Measurements from ENCODE around the gene MAPK8.
A peak's percentile ranks its signal among the peaks of the same experiment; 100 is the strongest.

Gene MAPK8

GRCh38 chr10:48290286-48290685 is 16.2 kb upstream of the MAPK8 start:
- DNase-seq (ENCODE audit: extremely low read depth in 1 of 2, low read depth in 1 of 2): no peak

- DNase-seq (ENCODE audit: extremely low read depth in 1 of 2, low read depth in 1 of 2): no peak
Measured at GRCh38 chr10:48291190-48291589, 15.3 kb upstream of the MAPK8 start.

GRCh38 chr10:48292616-48293015 is 13.9 kb upstream of the MAPK8 start:
- DNase-seq (ENCODE audit: extremely low read depth in 1 of 2, low read depth in 1 of 2): no peak

GRCh38 chr10:48294431-48294830 is 12.0 kb upstream of the MAPK8 start:
- no peak for DNase-seq (ENCODE audit: extremely low read depth in 1 of 2, low read depth in 1 of 2)

- DNase-seq (ENCODE audit: extremely low read depth in 1 of 2, low read depth in 1 of 2): no peak
Measured at GRCh38 chr10:48296576-48297098, 9.8 kb upstream of the MAPK8 start.

GRCh38 chr10:48299066-48299465 is 7.4 kb upstream of the MAPK8 start:
- no peak for DNase-seq (ENCODE audit: extremely low read depth in 1 of 2, low read depth in 1 of 2)

- no peak for DNase-seq (ENCODE audit: extremely low read depth in 1 of 2, low read depth in 1 of 2)
Measured at GRCh38 chr10:48299692-48300091, 6.8 kb upstream of the MAPK8 start.

- DNase-seq (ENCODE audit: extremely low read depth in 1 of 2, low read depth in 1 of 2): no peak
Measured at GRCh38 chr10:48300556-48300955, 5.9 kb upstream of the MAPK8 start.

- DNase-seq (ENCODE audit: extremely low read depth in 1 of 2, low read depth in 1 of 2): no peak
Measured at GRCh38 chr10:48302515-48303476, 3.7 kb upstream of the MAPK8 start.

- DNase-seq (ENCODE audit: extremely low read depth in 1 of 2, low read depth in 1 of 2): no peak
Measured at GRCh38 chr10:48305905-48306264, 592 bp upstream of the MAPK8 start.

- DNase-seq (ENCODE audit: extremely low read depth in 1 of 2, low read depth in 1 of 2): peak; percentile 26 to 33
Measured at GRCh38 chr10:48306870-48307710, 613 bp downstream of the MAPK8 start.

GRCh38 chr10:48307711-48308018 is 1.2 kb downstream of the MAPK8 start:
- DNase-seq (ENCODE audit: extremely low read depth in 1 of 2, low read depth in 1 of 2): no peak

- no peak for DNase-seq (ENCODE audit: extremely low read depth in 1 of 2, low read depth in 1 of 2)
Measured at GRCh38 chr10:48309711-48310226, 3.3 kb downstream of the MAPK8 start.

- no peak for DNase-seq (ENCODE audit: extremely low read depth in 1 of 2, low read depth in 1 of 2)
Measured at GRCh38 chr10:48314107-48314506, 7.6 kb downstream of the MAPK8 start.

- DNase-seq (ENCODE audit: extremely low read depth in 1 of 2, low read depth in 1 of 2): no peak
Measured at GRCh38 chr10:48316236-48316635, 9.8 kb downstream of the MAPK8 start.

- no peak for DNase-seq (ENCODE audit: extremely low read depth in 1 of 2, low read depth in 1 of 2)
Measured at GRCh38 chr10:48317321-48317990, 11.0 kb downstream of the MAPK8 start.

GRCh38 chr10:48322017-48322416 is 15.5 kb downstream of the MAPK8 start:
- DNase-seq (ENCODE audit: extremely low read depth in 1 of 2, low read depth in 1 of 2): no peak

- no peak for DNase-seq (ENCODE audit: extremely low read depth in 1 of 2, low read depth in 1 of 2)
Measured at GRCh38 chr10:48324580-48324979, 18.1 kb downstream of the MAPK8 start.

GRCh38 chr10:48330269-48330668 is 23.8 kb downstream of the MAPK8 start:
- DNase-seq (ENCODE audit: extremely low read depth in 1 of 2, low read depth in 1 of 2): no peak

- no peak for DNase-seq (ENCODE audit: extremely low read depth in 1 of 2, low read depth in 1 of 2)
Measured at GRCh38 chr10:48331436-48331835, 25.0 kb downstream of the MAPK8 start.

Data from stimulated activated CD8-positive, alpha-beta memory T cell treated with anti-CD3 and anti-CD28 coated beads, Interleukin-7, amount 100 ng/mL, for 48 hours (primary cell).